B cell (primary cell): ENCODE results near the gene TRAPPC14. TPM values are rescaled to one million over a fixed set of nuclear protein-coding genes. Genes with fewer than 3 reads are reported as not detected.

Experiments used
- ATAC-seq: fragments of 200-7000 bp; cut with Tn5 transposase; one replicate; pipeline ENCODE4 v1.10.0; 2021; ENCODE audit warnings: low read depth, mild to moderate bottlenecking, moderate number of reproducible peaks, moderate library complexity
- CTCF ChIA-PET: fragments of 350-600 bp; sonication (Branson Sonifier 250); formaldehyde crosslinking; loops from one replicate; lab custom pipeline; 2021; ENCODE audit warnings: antibody characterized with exemption, inconsistent platforms; lab: Charles Lee
- POLR2A ChIA-PET: fragments of 350-600 bp; sonication (Branson Sonifier 250); formaldehyde crosslinking; loops from one replicate; lab custom pipeline; 2021; ENCODE audit warnings: antibody characterized with exemption; lab: Charles Lee
- DNase-seq: peaks from one replicate; pipeline ENCODE4 v3.0.0; 2013
- H2AFZ ChIP-seq: 2 replicates; pipeline ENCODE4 v1.6.1; 2012; ENCODE audit warnings: mild to moderate bottlenecking, low read depth, low read length; ENCODE audit not compliant: insufficient read depth, poor library complexity, severe bottlenecking
- H3K27ac ChIP-seq, 2 donors: 1 replicate in 1 of 2; 2 replicates in 1 of 2; pipeline ENCODE4 v1.5.1; 2012 to 2013; ENCODE audit warnings: low read length in 2 of 2, mild to moderate bottlenecking in 2 of 2, moderate library complexity in 1 of 2
- H3K27me3 ChIP-seq, 4 experiments: fragments of 200-600 bp in 1 of 4; sonication (generic) in 1 of 4; replicated peaks in 1 of 4; 1 replicate in 2 of 4; 2 replicates in 2 of 4; pipeline versions ENCODE4 v1.6.1 to v1.7.0; 2013 to 2016; ENCODE audit warnings: low read length in 3 of 4, mild to moderate bottlenecking in 2 of 4, mixed read lengths in 1 of 4, moderate library complexity in 1 of 4; ENCODE audit not compliant: insufficient read depth in 4 of 4, control insufficient read depth in 3 of 4; ENCODE audit errors: control extremely low read depth in 1 of 4
- H3K36me3 ChIP-seq, 2 experiments: replicated peaks in 1 of 2; 1 replicate in 1 of 2; 2 replicates in 1 of 2; pipeline versions ENCODE4 v1.6.1 to v1.7.1; 2013; ENCODE audit warnings: low read length in 1 of 2; ENCODE audit not compliant: insufficient read depth in 2 of 2, control insufficient read depth in 1 of 2; ENCODE audit errors: control extremely low read depth in 1 of 2, extremely low read depth in 1 of 2
- H3K4me1 ChIP-seq, 2 donors: fragments of 200-600 bp in 1 of 2; sonication (generic) in 1 of 2; 1 replicate in 1 of 2; 2 replicates in 1 of 2; pipeline versions ENCODE4 v1.5.1 to v1.6.1; 2013 to 2017; ENCODE audit warnings: low read length in 2 of 2; ENCODE audit not compliant: control insufficient read depth in 2 of 2, insufficient read depth in 2 of 2
- H3K4me2 ChIP-seq: replicated peaks from 2 replicates; pipeline ENCODE3; 2012; ENCODE audit warnings: mild to moderate bottlenecking, low read depth, low read length; ENCODE audit not compliant: poor library complexity, severe bottlenecking
- H3K4me3 ChIP-seq, 5 experiments: fragments of 200-600 bp in 1 of 5; sonication (generic) in 1 of 5; 1 replicate in 3 of 5; 2 replicates in 2 of 5; pipeline versions ENCODE4 v1.5.1 to v1.7.0; 2011 to 2016; ENCODE audit warnings: low read length in 4 of 5, mild to moderate bottlenecking in 4 of 5, low read depth in 2 of 5, control low read depth in 1 of 5, moderate library complexity in 1 of 5; ENCODE audit not compliant: insufficient read depth in 1 of 5; ENCODE audit errors: control extremely low read depth in 1 of 5, extremely low read depth in 1 of 5
- H3K79me2 ChIP-seq: fragments of 200-600 bp; sonication (generic); one replicate; pipeline ENCODE4 v1.6.0; 2016; ENCODE audit warnings: low read length; ENCODE audit not compliant: control insufficient read depth, insufficient read depth
- H3K9ac ChIP-seq: fragments of 200-600 bp; sonication (generic); 2 replicates; pipeline ENCODE4 v1.6.1; 2017; ENCODE audit warnings: mild to moderate bottlenecking, low read length, moderate library complexity
- H3K9me3 ChIP-seq, 3 donors: one replicate each; pipeline versions ENCODE4 v1.6.1 to v1.7.1; 2013; ENCODE audit warnings: low read length in 2 of 3; ENCODE audit not compliant: control insufficient read depth in 2 of 3, insufficient read depth in 1 of 3; ENCODE audit errors: control extremely low read depth in 1 of 3
- H4K20me1 ChIP-seq: 2 replicates; pipeline ENCODE4 v1.6.0; 2012; ENCODE audit warnings: mild to moderate bottlenecking, low read length; ENCODE audit not compliant: insufficient read depth, control insufficient read depth, poor library complexity, severe bottlenecking
- H3K27ac Mint-ChIP-seq: one replicate; pipeline ENCODE4 v1.8.0; 2021; ENCODE audit warnings: mixed read lengths
- H3K27me3 Mint-ChIP-seq: one replicate; pipeline ENCODE4 v1.8.0; 2021; ENCODE audit warnings: mixed read lengths
- H3K4me1 Mint-ChIP-seq: one replicate; pipeline ENCODE4 v1.8.0; 2021; ENCODE audit warnings: mixed read lengths
- H3K4me3 Mint-ChIP-seq: one replicate; pipeline ENCODE4 v1.8.0; 2021; ENCODE audit warnings: mixed read lengths
- H3K9me3 Mint-ChIP-seq: one replicate; pipeline ENCODE4 v1.8.0; 2022; ENCODE audit warnings: mixed read lengths; ENCODE audit not compliant: insufficient read depth
- EZH2 ChIP-seq: IDR thresholded peaks from 2 replicates; pipeline ENCODE4 v1.6.1; 2012; ENCODE audit warnings: borderline replicate concordance, low read depth, mild to moderate bottlenecking, moderate library complexity, low read length; ENCODE audit not compliant: insufficient read depth, poor library complexity, severe bottlenecking
- WGBS: methylation state at CpG from one replicate; pipeline ENCODE4 v1.1.5; 2013; ENCODE audit warnings: missing lambda C conversion rate; ENCODE audit not compliant: insufficient coverage; 5-methylcytosine and 5-hydroxymethylcytosine counted together
- intact Hi-C: fragments of 100-400 bp; cut with micrococcal nuclease; formaldehyde crosslinking; loops from one replicate; pipeline ENCODE4 v1.10.0; 2022
- polyA plus RNA-seq: library from polyadenylated mRNA; depleted of rRNA; stranded (reverse); fragments of >200 nt; gene quantifications from 2 replicates; pipeline ENCODE4 v1.2.3, GENCODE V29; 2012
- total RNA-seq, 2 donors: library from RNA; stranded (reverse); fragments of 120-200 nt in 1 of 2; gene quantifications; 1 replicate in 1 of 2; 2 replicates in 1 of 2; pipeline versions ENCODE4 v1.2.3 to v1.2.4, GENCODE V29; 2013 to 2022
- TF ChIP-seq, protein P1 (sequence below): fragments of 200-600 bp; IDR thresholded peaks from one replicate; pipeline ENCODE4 v1.8.0; 2022; ENCODE audit warnings: antibody characterized with exemption, mild to moderate bottlenecking

Gene TRAPPC14
- total and polyA plus RNA-seq, 2 donors (not counting 1 experiment from before 2014, with no cell fraction given): 64.8 to 71.2 TPM

DNA sequence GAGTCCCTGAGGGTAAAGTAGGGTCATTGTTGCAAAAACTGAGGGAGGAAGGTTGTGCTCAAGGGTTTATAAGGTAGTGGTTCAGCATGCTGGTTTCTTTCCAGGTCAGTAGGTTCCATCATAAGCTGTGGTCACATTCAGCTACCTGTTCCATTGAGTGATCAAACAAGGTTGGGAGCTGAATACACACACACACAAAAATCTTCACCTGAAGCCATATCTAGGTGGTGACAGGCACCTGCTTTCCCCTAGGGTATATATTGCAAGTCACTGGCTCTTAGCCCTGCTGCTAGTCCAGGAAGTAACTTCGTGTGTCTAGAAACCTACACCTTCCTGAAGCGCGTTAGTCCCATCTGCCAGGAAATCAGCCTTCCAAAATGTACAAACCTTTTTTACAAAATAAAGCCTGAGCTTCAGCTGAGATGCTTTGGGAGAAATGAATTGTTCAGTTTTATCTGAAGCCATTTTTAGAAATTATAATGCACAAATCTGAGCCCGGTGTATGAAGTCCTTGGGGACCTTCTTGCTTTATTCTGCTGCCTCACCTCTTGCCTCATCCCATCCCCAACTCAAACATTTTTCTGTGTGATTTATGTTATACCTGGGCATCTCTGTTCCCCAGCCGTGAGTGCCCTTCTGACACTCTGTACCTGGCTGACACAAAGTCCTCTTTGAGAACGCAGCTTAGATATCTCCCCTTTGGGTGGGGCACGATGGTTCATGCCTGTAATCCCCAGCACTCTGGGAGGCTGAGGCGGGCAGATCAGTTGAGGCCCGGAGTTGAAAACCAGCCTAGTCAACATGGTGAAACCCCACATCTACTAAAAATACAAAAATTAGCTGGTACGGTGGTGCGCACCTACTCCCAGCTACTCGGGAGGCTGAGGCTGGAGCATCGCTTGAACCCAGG, 20.4 kb downstream of the TRAPPC14 start:
- H3K9ac ChIP-seq: peak overlapping the region; percentile 48
- ATAC-seq: peak; percentile 61
- peak overlapping the region; percentile 73 for H3K4me2 ChIP-seq
- peaks cover 18% of the 10 kb centered on the region for H3K4me1 Mint-ChIP-seq
- peak overlapping the region in 2 of 5 experiments; percentile 15 to 20 for H3K4me3 ChIP-seq
- no peak for TF ChIP-seq EZH2
- TF ChIP-seq, protein P1, sequence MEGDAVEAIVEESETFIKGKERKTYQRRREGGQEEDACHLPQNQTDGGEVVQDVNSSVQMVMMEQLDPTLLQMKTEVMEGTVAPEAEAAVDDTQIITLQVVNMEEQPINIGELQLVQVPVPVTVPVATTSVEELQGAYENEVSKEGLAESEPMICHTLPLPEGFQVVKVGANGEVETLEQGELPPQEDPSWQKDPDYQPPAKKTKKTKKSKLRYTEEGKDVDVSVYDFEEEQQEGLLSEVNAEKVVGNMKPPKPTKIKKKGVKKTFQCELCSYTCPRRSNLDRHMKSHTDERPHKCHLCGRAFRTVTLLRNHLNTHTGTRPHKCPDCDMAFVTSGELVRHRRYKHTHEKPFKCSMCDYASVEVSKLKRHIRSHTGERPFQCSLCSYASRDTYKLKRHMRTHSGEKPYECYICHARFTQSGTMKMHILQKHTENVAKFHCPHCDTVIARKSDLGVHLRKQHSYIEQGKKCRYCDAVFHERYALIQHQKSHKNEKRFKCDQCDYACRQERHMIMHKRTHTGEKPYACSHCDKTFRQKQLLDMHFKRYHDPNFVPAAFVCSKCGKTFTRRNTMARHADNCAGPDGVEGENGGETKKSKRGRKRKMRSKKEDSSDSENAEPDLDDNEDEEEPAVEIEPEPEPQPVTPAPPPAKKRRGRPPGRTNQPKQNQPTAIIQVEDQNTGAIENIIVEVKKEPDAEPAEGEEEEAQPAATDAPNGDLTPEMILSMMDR: no peak
- no peaks in the 10 kb centered on the region for H3K27me3 ChIP-seq
- H4K20me1 ChIP-seq: no peaks in the 10 kb centered on the region
- peak; percentile 55 for DNase-seq
- peak overlapping the region; percentile 88 for H3K27ac Mint-ChIP-seq
- peaks cover 10 to 25% of the 10 kb centered on the region in 2 donors for H3K4me1 ChIP-seq
- no peaks in the 10 kb centered on the region for H3K36me3 ChIP-seq
- intact Hi-C loops: no loop called here
- no peaks in the 10 kb centered on the region for H3K9me3 Mint-ChIP-seq
- H3K4me3 Mint-ChIP-seq: peak overlapping the region; percentile 72
- ChIA-PET POLR2A (interaction anchor here (0.6 to 1.1 kb wide), 4 partner anchors 11 to 62 kb away, joined by 3 to 5 read pairs (median 4); partner anchors contain the start of gene LAMTOR4), CTCF (interaction anchor here (0.5 to 2.9 kb wide), 11 partner anchors 9 to 290 kb away, joined by 3 to 17 read pairs (median 3); partner anchors contain the start of genes LAMTOR4 and ZCWPW1)
- no peaks in the 10 kb centered on the region for H3K27me3 Mint-ChIP-seq
- H3K27ac ChIP-seq: peak overlapping the region in 1 of 2 donors; percentile 63
- H3K79me2 ChIP-seq: no peaks in the 10 kb centered on the region
- WGBS: 92% methylated on average over 6 of the region's 13 CpGs
- peak overlapping the region; percentile 71 for H2AFZ ChIP-seq
- no peaks in the 10 kb centered on the region for H3K9me3 ChIP-seq
